Smooth muscle cell (in vitro differentiated cells): ENCODE results near the gene C2CD2. TPM values are rescaled to one million over a fixed set of nuclear protein-coding genes. Genes with fewer than 3 reads are reported as not detected.

Experiments
- DNase-seq: peaks from one replicate; lab custom pipeline; 2025; ENCODE audit not compliant: unreplicated experiment; lab: John Stamatoyannopoulos, UW
- H2AFZ ChIP-seq: fragments of 200-600 bp; sonication (generic); 2 replicates; pipeline ENCODE4 v1.6.0; 2016; ENCODE audit warnings: antibody characterized with exemption, low read depth, mild to moderate bottlenecking
- H3F3A ChIP-seq: fragments of 200-600 bp; sonication (generic); 2 replicates; pipeline ENCODE4 v1.6.0; 2017; ENCODE audit warnings: antibody characterized with exemption, low read depth
- H3K27ac ChIP-seq: fragments of 200-600 bp; sonication (generic); 2 replicates; pipeline ENCODE4 v1.5.1; 2016; ENCODE audit warnings: low read depth, mild to moderate bottlenecking
- H3K27me3 ChIP-seq: fragments of 200-600 bp; sonication (generic); 2 replicates; pipeline ENCODE4 v1.6.1; 2016; ENCODE audit warnings: low read depth, mild to moderate bottlenecking
- H3K36me3 ChIP-seq: fragments of 200-600 bp; sonication (generic); 2 replicates; pipeline ENCODE4 v1.5.1; 2016; ENCODE audit warnings: low read depth
- H3K4me1 ChIP-seq: fragments of 200-600 bp; sonication (generic); 2 replicates; pipeline ENCODE4 v1.5.1; 2016; ENCODE audit warnings: low read depth
- H3K4me2 ChIP-seq: fragments of 200-600 bp; sonication (generic); 2 replicates; pipeline ENCODE4 v1.6.0; 2016; ENCODE audit warnings: mild to moderate bottlenecking
- H3K4me3 ChIP-seq: fragments of 200-600 bp; sonication (generic); 2 replicates; pipeline ENCODE4 v1.5.1; 2016; ENCODE audit warnings: mild to moderate bottlenecking
- H3K79me2 ChIP-seq: fragments of 200-600 bp; sonication (generic); 2 replicates; pipeline ENCODE4 v1.6.0; 2016; ENCODE audit warnings: low read depth, mild to moderate bottlenecking
- H3K9ac ChIP-seq: fragments of 200-600 bp; sonication (generic); 2 replicates; pipeline ENCODE4 v1.6.0; 2016; ENCODE audit warnings: low read depth
- H3K9me3 ChIP-seq: fragments of 200-600 bp; sonication (generic); replicated peaks from 2 replicates; pipeline ENCODE4 v1.5.1; 2016; ENCODE audit warnings: low read depth
- H4K20me1 ChIP-seq: fragments of 200-600 bp; sonication (generic); 2 replicates; pipeline ENCODE4 v1.6.0; 2016; ENCODE audit warnings: low read depth
- CTCF ChIP-seq: fragments of 200-600 bp; sonication (generic); IDR thresholded peaks from 2 replicates; pipeline ENCODE4 v1.5.1; 2017; ENCODE audit warnings: borderline replicate concordance, mild to moderate bottlenecking, antibody characterized with exemption; ENCODE audit not compliant: insufficient read depth, poor library complexity, severe bottlenecking
- WGBS: methylation state at CpG from one replicate; pipeline ENCODE4 v1.1.7; 2016; ENCODE audit warnings: low lambda C conversion rate; 5-methylcytosine and 5-hydroxymethylcytosine counted together
- polyA plus RNA-seq: library from polyadenylated mRNA; unstranded; fragments of >200 nt; fragmentation: Nextera tagmentation; extraction: Ambion mirVana; gene quantifications from 2 replicates; pipeline ENCODE4 v1.2.1, GENCODE V29; 2016
- total RNA-seq: library from RNA; depleted of rRNA; stranded (reverse); fragments of >200 nt; gene quantifications from 2 replicates; pipeline ENCODE4 v1.2.3, GENCODE V29; 2014

Gene C2CD2
- total and polyA plus RNA-seq, 2 experiments from 2014 or later, result 3.4 to 6.1 TPM

- H2AFZ ChIP-seq, result no peak overlapping the region
- no peak overlapping the region for H3K4me3 ChIP-seq
- no peak for TF ChIP-seq CTCF
- H3F3A ChIP-seq, result no peaks in the 10 kb centered on the region
- DNase-seq, result no peak
- H4K20me1 ChIP-seq, result no peaks in the 10 kb centered on the region
- H3K9me3 ChIP-seq, result no peaks in the 10 kb centered on the region
- no peaks in the 10 kb centered on the region for H3K79me2 ChIP-seq
- 92% methylated on average over 7 of the region's 7 CpGs for WGBS
- H3K4me1 ChIP-seq, result peaks cover 4% of the 10 kb centered on the region
- no peaks in the 10 kb centered on the region for H3K27me3 ChIP-seq
- H3K27ac ChIP-seq, result no peak overlapping the region
- no peaks in the 10 kb centered on the region for H3K36me3 ChIP-seq
- H3K4me2 ChIP-seq, result no peak overlapping the region
- no peak overlapping the region for H3K9ac ChIP-seq
Observed at GRCh38 chr21:41923631-41924367, 30.0 kb downstream of the C2CD2 start.

- H2AFZ ChIP-seq, result no peak overlapping the region
- peaks cover 4% of the 10 kb centered on the region for H3K4me1 ChIP-seq
- H4K20me1 ChIP-seq, result no peaks in the 10 kb centered on the region
- no peak for DNase-seq
- TF ChIP-seq CTCF, result no peak
- H3K36me3 ChIP-seq, result no peaks in the 10 kb centered on the region
- WGBS, result 95% methylated on average over 8 of the region's 8 CpGs
- H3K27me3 ChIP-seq, result no peaks in the 10 kb centered on the region
- H3K79me2 ChIP-seq, result no peaks in the 10 kb centered on the region
- no peak overlapping the region for H3K4me2 ChIP-seq
- H3K4me3 ChIP-seq, result no peak overlapping the region
- H3K9me3 ChIP-seq, result no peaks in the 10 kb centered on the region
- H3F3A ChIP-seq, result no peaks in the 10 kb centered on the region
- H3K27ac ChIP-seq, result no peak overlapping the region
- H3K9ac ChIP-seq, result no peak overlapping the region
Observed at GRCh38 chr21:41923186-41923585, 30.6 kb downstream of the C2CD2 start.

GRCh38 chr21:41921021-41921420, 32.8 kb downstream of the C2CD2 start:
- H3K9ac ChIP-seq, result no peak overlapping the region
- no peak for TF ChIP-seq CTCF
- H3K79me2 ChIP-seq, result no peaks in the 10 kb centered on the region
- H3F3A ChIP-seq, result no peaks in the 10 kb centered on the region
- no peak for DNase-seq
- 87% methylated on average over 7 of the region's 7 CpGs for WGBS
- H4K20me1 ChIP-seq, result no peaks in the 10 kb centered on the region
- no peaks in the 10 kb centered on the region for H3K27me3 ChIP-seq
- H3K9me3 ChIP-seq, result no peaks in the 10 kb centered on the region
- no peaks in the 10 kb centered on the region for H3K4me1 ChIP-seq
- H3K27ac ChIP-seq, result no peak overlapping the region
- no peak overlapping the region for H3K4me2 ChIP-seq
- H2AFZ ChIP-seq, result no peak overlapping the region
- no peak overlapping the region for H3K4me3 ChIP-seq
- no peaks in the 10 kb centered on the region for H3K36me3 ChIP-seq

- Histone ChIP-seq H4K20me1 (no peaks in the 10 kb centered on the region), H3K27me3 (no peaks in the 10 kb centered on the region), H3K36me3 (no peaks in the 10 kb centered on the region), H2AFZ (no peak overlapping the region), H3K4me2 (no peak overlapping the region), H3K79me2 (no peaks in the 10 kb centered on the region), H3K4me3 (no peak overlapping the region), H3K9me3 (no peaks in the 10 kb centered on the region), H3K9ac (no peak overlapping the region), H3K4me1 (no peaks in the 10 kb centered on the region), H3F3A (no peaks in the 10 kb centered on the region), H3K27ac (no peak overlapping the region)
- 89% methylated on average over 5 of the region's 5 CpGs for WGBS
- DNase-seq, result no peak
- no peak for TF ChIP-seq CTCF
Observed at GRCh38 chr21:41920476-41920875, 33.3 kb downstream of the C2CD2 start.
